GM18498 (cell line): ENCODE measurements around the gene MVD.

Experiments
- ATAC-seq: cut with Tn5 transposase; IDR thresholded peaks from one replicate; pipeline ENCODE4 v1.9.1; 2021; ENCODE audit warnings: mild to moderate bottlenecking, moderate library complexity; ENCODE audit not compliant: unreplicated experiment

MVD gene

DNA sequence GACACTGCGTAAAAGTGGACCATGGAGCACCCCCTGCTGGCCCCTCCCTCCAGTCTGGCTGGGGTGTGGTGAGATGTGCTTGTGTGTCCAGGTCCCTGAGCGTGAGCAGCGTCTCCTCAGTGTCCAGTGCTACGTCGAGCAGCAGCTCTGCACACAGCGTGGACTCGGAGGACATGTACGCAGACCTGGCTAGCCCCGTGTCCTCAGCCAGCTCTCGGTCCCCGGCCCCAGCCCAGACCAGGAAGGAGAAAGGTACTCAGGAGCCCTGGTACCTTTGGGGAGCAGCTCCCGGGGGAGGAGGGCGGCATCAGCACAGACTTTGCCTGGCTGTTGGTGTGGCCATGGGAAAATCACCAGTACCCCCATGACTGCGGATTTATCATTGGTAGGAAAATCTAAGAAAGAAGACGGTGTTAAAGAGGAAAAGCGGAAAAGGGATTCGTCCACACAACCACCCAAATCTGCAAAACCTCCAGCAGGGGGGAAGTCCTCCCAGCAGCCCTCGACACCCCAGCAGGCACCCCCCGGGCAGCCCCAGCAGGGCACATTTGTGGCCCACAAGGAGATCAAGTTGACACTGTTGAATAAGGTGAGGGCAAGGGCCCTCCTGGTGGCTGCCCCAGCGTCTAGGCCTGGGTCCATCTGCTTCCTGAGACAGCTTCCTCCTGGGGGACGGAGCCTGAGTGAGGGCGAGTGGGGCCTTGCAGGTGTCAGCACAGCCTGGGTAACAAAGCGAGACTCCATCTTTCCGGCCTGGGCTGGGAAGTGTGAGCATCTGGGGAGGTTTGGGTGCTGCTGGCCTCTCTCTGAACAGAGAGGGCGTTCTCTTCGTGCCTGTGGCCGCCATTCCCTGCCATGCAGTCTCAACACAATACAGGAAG is 35.1 kb downstream of the MVD start:
- no peak for ATAC-seq

DNA sequence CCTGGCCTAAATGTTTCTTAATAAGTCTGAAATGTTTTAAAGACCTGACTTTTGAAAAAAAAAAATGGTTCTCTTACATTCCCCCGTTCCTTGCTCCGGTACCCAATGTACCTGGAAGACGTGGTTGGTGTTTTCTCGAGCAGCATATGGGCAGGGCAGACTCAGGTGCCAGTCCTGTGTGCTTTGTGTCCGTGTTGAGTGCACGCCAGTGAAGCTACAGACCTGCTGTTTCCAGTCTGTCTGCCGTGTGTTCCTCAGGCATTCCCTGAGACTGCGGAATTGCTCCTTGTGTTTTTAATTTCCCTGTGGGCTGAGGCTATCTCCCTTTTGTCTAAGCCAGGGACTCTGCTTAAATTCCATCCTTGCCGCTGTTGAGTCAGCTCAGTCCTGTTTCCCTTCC is 36.2 kb downstream of the MVD start:
- ATAC-seq, result no peak

DNA sequence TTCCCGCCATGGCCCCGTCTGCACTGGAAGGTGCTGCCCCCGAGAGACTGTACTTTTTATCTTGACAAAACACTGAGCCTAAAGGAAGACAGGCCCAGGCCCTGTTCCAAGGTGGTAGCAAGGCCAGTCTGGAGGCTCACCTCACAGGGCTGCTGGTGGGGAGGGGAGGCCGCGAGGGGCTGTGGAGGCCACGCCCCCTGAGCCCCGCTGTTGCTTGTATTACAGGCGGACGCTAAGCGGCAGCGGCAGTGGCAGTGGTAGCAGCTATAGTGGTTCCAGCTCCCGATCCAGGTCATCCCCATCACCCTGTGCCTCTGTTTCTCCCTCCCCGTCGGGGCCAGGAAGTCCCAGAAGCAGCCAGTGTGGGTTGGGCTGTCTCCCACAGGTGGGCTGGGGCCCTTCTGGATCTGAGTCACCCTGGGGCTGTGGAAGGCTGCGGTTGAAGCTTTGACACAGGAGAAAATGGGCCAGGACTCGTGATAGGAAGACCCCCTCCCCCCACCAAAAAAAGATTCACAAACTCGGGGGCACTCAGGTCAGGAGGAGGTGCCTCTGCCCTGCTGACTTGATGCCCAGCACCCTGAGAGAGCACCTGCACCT is 37.8 kb downstream of the MVD start:
- no peak for ATAC-seq

DNA sequence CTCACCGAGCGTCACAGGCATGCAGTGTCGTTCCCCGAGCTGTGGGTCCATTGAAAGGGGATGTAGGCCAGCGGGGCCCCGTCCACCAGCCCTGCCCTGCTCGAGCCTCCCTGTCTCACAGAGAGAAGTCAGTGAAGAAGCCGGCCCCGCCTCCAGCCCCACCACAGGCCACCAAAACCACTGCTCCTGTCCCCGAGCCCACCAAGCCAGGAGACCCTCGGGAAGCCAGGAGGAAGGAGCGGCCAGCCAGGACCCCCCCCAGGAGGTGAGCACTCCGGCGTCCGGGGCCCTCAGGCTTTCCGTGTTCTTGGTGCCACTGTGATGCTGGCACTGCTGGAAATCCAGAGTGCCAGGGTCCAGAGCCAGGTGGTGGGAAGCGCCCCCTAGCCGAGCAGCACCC is 38.4 kb downstream of the MVD start:
- no peak for ATAC-seq

DNA sequence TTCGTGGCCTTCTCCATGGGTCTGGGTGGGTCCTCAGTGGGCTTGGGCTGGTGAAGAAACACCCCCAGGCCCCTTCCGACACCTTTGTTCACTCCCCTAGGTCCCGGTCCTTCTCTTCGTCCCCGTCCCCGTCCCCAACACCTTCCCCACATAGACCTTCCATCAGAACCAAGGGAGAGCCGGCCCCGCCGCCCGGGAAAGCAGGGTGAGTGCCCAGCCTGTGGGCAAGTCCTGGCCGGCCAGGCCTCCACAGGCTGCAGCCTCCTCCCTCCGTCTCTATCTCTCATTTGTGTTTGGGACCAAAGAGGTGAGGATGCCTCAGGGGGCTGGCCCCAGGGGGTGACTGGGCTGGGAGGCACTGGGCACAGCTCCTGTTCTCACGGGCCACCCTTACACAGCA is 39.0 kb downstream of the MVD start:
- ATAC-seq, result no peak

DNA sequence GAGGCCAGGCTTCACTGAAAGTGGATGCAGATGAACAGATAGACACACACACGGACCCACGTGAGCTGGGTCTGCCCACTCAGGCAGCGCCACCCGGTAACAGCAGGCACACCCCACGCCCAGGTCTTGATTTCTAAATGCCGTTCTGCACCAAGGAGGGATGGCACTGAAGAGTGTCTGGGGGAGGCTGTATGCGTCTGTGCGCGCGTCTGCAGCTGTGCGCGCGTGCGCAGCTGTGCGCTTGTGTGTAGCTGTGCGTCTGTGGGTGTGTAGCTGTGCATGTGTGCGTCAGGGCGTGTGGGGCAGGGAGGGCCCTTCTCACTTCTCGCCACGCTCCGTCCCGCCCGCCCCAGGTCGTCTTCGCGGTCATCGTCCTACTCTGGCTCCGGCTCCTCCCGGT is 40.0 kb downstream of the MVD start:
- ATAC-seq, result no peak

DNA sequence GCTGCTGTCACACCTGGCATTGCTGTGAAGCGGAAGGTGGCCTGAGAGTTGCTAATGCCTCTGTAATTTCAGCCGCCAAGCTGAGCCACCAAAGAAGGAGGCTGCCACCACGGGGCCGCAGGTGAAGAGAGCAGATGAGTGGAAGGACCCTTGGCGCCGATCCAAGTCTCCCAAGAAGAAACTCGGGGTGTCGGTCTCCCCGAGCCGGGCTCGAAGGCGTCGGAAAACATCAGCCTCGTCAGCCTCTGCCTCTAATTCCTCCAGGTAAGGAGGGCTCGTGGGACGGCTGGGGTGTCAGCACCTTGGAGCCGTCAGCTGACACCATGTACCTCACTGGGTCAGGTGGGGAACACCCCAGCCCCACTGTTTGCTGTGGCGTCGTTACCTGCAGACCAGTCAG is 40.8 kb downstream of the MVD start:
- ATAC-seq, result no peak

DNA sequence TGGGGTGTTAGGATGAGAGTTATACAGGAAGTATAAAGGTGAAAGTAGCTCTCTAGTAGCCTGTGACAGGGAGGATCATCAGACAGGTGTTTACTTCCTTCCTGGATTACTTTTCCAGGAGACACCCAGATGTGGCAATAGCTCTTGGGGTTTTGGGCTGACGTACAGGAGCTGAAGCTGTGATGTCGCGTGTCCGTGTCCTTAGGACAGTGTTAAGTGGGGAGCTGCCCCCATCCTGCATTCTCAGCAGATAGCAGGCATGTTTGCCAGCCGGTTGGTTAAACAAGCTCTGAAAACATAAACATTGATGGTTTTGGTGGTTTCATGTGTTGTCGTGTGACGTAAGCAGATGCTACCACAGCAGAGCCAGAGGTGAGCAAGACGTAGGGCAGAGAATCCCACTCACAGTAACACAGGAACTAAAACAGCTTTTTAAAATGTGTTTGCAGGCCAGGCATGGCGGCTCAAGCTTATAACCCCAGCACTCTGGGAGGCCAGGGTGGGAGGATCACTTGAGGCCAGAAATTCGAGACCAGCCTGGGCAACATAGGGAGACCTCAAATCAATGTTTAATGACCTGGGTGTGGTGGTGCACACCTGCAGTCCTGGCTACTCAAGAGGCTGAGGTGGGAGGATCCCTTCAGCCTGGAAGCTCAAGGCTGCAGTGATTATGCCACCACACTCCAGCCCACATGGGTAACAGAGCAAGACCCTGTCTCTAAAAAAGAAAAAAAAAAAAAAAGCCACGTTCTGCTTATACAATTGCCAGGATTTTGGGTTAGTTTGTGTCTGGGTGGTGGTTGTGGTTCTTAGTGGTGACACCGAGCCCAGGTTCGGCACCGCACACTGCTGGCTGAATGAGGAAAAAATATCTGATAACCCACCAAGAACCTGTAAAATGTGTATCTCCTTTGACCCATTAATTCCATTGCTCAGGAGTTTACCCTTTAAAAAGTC is 42.8 kb downstream of the MVD start:
- ATAC-seq, result no peak

DNA sequence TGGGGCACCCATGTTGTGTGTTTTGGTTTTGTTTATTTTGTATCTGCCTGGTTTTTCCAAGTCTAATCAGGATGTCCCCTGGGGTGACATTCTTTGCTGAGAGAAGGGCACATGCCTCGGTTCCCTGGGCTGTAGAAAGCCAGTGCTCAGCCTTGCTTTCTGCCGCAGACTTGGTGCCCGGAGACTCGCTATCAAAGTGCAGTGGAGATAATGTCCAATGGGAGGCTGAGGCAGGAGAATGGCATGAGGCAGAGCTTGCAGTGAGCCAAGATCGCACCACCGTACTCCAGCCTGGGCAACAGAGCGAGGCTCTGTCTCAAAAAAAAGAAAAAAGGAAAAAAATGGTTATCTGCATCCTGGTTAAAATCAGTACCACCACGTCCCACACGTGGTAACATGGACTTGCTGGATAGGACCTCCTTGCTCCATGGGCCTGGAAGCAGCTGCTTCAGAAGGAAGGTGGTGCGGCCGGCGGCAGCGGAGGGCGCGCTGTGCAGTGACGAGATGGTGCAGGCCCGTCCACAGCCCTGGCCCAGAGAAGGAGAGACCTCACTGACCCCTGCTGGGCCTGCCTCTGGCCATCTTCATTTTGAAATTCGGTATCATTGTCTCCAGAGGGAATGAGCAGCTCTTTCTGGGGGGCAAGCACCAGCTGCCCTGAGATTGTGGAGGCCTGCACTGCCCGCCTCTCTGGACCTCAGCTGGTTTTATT is 43.8 kb downstream of the MVD start:
- ATAC-seq, result no peak

DNA sequence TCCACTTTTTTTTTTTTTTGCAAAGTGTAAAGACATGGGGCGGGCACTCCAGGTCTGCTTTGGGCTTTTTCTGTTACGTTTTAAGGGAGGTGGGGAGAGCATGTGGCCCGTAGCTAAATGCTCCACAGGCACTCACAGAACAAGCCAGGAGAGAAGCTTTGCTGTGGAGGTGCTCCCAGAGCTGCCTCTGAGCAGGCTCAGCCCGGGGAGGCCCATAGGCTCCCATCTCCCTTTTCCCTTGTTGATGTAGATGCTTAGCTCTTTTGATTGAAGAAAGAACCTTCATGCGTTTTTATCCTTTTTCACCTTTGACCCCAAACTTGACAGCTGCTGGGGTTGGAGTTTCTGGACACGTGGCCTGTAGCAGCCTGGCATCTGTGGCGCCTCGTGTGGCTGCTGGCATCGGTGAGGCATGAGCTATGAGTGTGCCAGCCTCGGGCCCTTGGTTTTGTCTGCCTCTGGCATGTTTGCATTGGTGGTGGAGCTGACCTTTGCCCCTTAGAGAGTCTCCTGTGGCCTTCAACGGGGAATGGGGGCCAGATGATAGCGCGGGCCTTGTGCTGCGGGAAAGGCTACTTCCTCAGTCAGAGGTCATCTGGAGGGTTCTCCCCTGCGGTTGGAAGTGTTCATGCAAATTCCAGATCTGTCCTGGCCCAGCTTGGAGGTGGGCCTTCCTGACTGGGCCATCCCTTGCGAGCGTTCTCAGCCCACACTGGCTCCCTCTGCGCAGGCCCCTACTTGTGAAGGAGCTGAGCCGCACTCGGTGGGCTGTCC is 44.5 kb downstream of the MVD start:
- ATAC-seq, result no peak

DNA sequence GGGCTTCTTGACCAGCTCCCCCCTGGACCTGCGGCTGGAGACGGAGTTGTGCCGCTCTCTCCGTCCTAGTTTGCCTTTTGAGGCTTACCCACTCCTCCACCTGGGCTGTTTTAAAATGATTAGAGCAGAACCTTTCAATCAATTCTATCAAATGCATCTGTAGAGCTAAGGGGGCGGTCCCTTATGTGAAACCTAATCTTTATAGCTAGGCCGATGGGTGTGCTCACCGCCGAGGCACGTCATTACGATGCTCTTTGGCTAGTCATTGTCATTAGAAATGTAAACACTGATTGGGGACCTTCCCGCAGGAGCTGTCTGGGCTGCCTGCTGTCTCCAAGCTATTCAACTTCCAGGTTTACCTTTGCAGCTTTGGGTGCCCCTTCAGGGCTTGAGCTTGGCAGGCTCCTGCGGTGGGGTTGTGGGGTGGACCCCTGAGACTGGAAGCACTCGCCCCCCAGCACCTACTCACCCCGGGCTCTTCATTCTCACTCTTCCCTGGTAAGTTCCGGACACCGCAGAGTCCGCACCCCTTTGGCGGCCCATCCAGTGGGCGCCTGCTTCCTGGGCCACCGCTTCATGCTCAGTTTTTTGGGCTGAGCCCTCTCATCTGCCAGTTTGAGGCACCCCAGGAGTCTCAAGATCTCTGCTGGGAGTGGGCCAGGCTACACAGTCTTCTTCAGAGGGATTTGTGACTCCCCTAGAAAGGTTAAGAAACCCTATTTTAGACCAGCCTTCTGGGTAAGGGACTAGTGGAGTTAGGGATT is 45.4 kb downstream of the MVD start:
- no peak for ATAC-seq

DNA sequence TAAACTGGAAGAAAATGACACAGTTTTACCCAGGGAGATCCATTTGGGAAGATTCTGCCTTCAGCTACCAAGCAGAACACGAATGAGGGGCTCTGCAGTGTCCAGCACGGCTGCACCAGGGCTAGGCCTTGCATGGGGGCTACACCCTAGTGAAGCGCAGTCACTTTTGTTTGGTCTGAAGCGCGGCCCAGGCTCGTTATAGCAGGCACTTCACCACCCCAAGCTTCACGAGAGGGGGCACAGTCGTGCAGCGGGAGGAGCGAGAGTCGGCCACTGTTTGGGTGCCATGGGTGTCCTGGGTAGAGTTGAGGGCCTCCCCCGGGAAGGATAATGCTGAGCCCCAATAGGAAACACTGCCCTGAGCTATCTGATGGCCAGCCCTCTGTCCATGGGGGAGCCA is 46.2 kb downstream of the MVD start:
- ATAC-seq, result no peak

DNA sequence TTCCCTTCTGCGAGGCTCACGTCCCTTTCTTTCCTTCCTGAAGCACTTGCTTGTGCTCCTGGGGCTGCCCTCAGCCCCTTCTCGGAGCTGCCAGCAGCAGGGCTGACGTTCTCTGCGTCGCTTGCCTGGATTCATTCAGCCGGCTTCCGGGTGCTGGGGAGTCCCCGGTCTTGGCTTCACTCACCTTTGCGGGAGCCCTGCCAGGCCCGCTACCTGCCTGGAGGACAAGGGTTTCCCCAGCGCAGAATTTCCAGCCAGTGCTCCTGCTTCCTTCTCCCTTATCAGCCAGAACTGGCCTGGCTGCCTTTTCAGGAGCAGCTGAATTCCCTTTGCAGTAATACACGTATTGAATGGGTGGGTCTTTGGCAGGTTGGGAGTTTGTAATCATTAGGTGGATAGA is 46.6 kb downstream of the MVD start:
- ATAC-seq, result no peak

DNA sequence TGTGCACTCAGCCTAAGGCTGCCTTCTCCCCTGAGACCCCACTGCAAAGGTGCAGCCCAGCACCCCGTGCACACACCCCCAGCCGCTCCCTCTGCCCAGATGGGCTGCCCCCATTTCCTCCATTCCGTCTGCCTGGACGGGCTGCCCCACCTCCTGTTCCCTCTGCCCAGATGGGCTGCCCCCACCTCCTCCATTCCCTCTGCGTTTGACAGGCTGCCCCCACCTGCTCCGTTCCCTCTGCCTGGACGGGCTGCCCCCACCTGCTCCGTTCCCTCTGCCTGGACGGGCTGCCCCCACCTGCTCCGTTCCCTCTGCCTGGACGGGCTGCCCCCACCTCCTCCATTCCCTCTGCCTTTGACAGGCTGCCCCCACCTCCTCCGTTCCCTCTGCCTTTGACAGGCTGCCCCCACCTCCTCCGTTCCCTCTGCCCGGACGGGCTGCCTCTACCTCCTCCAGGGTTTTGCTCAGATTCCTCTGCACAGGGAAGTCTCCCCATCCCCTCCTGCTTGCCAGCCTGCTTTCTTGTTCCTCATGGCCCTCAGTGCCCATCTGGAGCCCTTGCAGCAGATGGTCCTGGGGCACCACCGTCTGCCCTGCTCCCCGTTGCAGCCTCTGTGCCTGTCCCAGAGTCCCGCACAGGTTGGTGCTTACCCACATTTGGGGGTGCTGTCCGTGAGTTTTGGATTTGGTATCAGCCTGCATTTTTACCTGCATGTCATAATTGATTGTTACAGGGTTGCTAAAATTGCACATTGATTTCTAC is 47.9 kb downstream of the MVD start:
- ATAC-seq, result no peak

DNA sequence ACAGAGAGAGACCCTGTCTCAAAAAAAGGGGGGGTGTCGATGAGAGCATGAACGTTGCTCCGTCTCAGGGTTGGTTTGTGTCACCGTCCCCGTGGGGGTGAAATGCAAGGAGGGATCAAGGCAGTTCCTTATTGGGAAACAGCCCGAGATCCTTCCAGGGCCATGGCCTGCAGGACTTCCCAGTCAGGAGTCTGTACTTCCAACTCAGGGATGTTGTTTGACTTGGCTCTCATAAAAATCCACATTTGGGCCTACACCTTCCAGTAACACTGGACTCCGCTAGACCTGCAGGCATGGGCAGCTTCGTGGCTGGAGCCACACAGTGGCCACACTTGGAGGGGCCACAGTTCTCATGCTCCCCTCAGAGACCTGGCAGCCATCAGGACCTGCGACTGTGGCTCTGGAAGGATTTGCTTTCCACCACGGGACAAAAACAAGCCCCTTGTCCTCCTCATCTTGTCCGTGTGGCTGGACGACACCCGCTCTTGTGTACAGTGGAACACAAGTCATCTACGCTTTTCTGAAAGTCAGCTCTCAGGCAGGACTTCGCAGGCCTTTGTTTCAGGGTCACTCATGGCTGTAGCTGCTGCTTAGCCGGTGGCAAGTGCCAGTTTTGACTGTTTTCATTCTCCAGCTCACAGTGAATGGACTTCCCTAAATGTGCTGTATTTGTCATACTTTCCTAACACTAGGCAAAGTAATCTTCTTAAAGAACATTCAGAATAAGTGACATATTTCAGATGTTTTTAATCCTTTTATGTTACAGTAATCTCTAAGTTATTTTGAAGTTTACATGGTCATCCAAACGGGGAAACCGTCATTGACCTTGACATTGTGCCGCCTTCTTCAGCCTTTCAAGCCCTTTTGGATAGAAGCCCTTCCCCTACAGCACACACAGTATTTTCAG is 48.7 kb downstream of the MVD start:
- no peak for ATAC-seq

DNA sequence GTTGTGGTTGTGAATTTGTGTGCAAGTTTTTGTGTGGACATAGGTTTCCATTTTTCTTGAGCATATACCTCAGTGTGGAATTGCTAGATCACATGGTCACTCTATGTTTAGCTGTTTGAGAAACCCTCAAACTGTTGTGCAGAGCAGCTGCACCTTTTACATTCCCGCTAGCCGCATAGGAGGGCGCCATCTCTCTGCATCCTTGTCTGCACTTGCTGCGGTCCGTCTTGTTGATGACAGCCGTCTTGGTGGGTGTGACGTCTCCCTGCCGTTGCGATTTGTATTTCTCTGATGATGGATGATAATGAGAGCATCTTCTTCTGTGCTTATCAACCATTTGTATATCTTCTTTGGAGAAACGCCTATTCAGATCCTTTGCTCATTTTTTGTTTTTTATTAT is 49.6 kb downstream of the MVD start:
- ATAC-seq, result no peak

DNA sequence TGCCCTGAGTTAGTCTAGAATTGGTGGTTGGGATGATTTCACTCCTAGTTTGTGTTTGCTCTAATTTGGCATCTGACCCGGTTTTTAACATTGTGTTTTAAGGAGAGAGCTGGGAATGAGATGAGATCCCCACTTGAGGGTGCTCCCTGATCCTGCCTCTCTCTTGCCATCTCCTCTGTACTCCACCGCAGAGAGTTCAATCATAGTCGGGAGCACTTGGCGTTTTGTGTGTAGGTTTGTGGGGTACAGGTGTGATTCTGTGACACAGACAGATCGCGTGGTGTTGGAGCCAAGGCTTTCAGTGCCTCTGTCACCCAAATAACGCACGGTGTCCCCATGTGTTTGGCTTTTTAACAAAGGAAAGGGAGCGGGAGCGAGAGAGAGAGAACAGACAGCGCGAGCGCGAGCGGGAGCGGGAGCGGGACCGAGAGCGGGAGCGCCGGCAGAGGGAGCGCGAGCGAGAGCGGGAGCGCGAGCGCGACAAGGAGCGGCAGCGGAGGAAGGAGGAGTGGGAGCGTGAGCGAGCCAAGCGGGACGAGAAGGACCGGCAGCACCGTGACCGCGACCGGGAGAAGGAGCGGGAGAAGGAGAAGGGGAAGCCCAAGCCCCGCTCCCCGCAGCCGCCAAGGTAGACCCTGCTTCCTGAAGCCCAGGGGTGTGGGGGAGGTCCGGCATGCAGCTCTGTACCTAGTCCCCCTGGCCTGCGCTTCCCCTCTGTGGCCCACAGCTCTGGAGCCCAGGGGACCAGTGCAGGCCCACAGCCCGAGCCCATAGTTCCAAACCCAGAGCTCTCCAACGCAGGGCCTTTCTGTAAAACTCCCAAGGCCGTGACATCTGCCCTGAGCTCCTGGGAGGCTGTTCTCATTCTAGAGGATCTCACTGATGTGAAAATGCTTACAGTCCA is 51.7 kb downstream of the MVD start:
- no peak for ATAC-seq
